DND-41 (cell line): ENCODE measurements around the gene SMAD6.

ENCODE experiments used
- ATAC-seq: fragments of 200-7000 bp; cut with Tn5 transposase; 3 replicates; pipeline ENCODE4 v1.9.1; 2021; ENCODE audit warnings: low read depth; ENCODE audit not compliant: insufficient read depth
- DNase-seq: peaks from one replicate; pipeline ENCODE4 v3.0.0-alpha.2; 2020
- H2AFZ ChIP-seq: 2 replicates; pipeline ENCODE4 v1.6.0; 2012; ENCODE audit warnings: low read depth, low read length
- H3K27ac ChIP-seq: 2 replicates; pipeline ENCODE4 v1.5.1; 2012; ENCODE audit warnings: low read length, inconsistent platforms
- H3K27me3 ChIP-seq: fragments of 200-600 bp; sonication (generic); 2 replicates; pipeline ENCODE4 v1.6.0; 2012; ENCODE audit warnings: low read length, mild to moderate bottlenecking, inconsistent platforms; ENCODE audit not compliant: insufficient read depth, poor library complexity
- H3K36me3 ChIP-seq: 2 replicates; pipeline ENCODE4 v1.5.1; 2012; ENCODE audit warnings: low read length, inconsistent platforms; ENCODE audit not compliant: insufficient read depth
- H3K4me1 ChIP-seq: 2 replicates; pipeline ENCODE4 v1.5.1; 2012; ENCODE audit warnings: mild to moderate bottlenecking, low read length; ENCODE audit not compliant: insufficient read depth
- H3K4me2 ChIP-seq: 2 replicates; pipeline ENCODE4 v1.6.0; 2012; ENCODE audit warnings: mild to moderate bottlenecking, moderate library complexity, low read length, inconsistent platforms; ENCODE audit not compliant: insufficient read depth
- H3K4me3 ChIP-seq, 2 experiments: fragments of 200-600 bp in 1 of 2; shearing (Covaris generic) in 1 of 2; 2 replicates each; pipeline ENCODE4 v1.5.1; 2012 to 2016; ENCODE audit warnings: inconsistent platforms in 2 of 2, low read length in 2 of 2, mild to moderate bottlenecking in 2 of 2, low read depth in 1 of 2, moderate library complexity in 1 of 2
- H3K79me2 ChIP-seq: 2 replicates; pipeline ENCODE4 v1.6.0; 2012; ENCODE audit warnings: low read length, inconsistent platforms; ENCODE audit not compliant: insufficient read depth
- H3K9ac ChIP-seq: 2 replicates; pipeline ENCODE4 v1.6.0; 2012; ENCODE audit warnings: low read depth, mild to moderate bottlenecking, inconsistent platforms, low read length, moderate library complexity
- H3K9me3 ChIP-seq: 2 replicates; pipeline ENCODE4 v1.5.1; 2012; ENCODE audit warnings: low read length, moderate library complexity, mild to moderate bottlenecking, inconsistent platforms; ENCODE audit not compliant: insufficient read depth, severe bottlenecking
- H4K20me1 ChIP-seq: 2 replicates; pipeline ENCODE4 v1.6.0; 2012; ENCODE audit warnings: low read length; ENCODE audit not compliant: insufficient read depth
- CTCF ChIP-seq: IDR thresholded peaks from 2 replicates; pipeline ENCODE4 v1.5.1; 2012; ENCODE audit warnings: borderline replicate concordance, low read length, moderate library complexity, mild to moderate bottlenecking; ENCODE audit not compliant: poor library complexity, severe bottlenecking; ENCODE audit errors: extremely low read depth
- EZH2 ChIP-seq: IDR thresholded peaks from 3 replicates; pipeline ENCODE4 v1.6.1; 2012; ENCODE audit warnings: borderline replicate concordance, low read depth, mild to moderate bottlenecking, moderate library complexity, low read length, inconsistent platforms; ENCODE audit not compliant: severe bottlenecking

Gene SMAD6

GRCh38 chr15:66788024-66788423 lies 86.0 kb downstream of the SMAD6 start:
- ATAC-seq (no peak), DNase-seq (no peak)
- no peaks in the 10 kb centered on the region for H3K9me3 ChIP-seq
- no peak for TF ChIP-seq EZH2
- no peak for TF ChIP-seq CTCF
- H3K36me3 ChIP-seq: no peaks in the 10 kb centered on the region; the same call in 1 of the 2 replicates
- H3K9ac ChIP-seq: no peak overlapping the region
- no peak overlapping the region for H3K4me2 ChIP-seq
- H4K20me1 ChIP-seq: no peaks in the 10 kb centered on the region
- no peaks in the 10 kb centered on the region for H3K4me1 ChIP-seq
- no peak overlapping the region for H3K4me3 ChIP-seq
- no peaks in the 10 kb centered on the region for H3K27me3 ChIP-seq
- H3K79me2 ChIP-seq: no peaks in the 10 kb centered on the region
- no peak overlapping the region for H2AFZ ChIP-seq
- H3K27ac ChIP-seq: no peak overlapping the region

GRCh38 chr15:66789029-66790025 lies 87.3 kb downstream of the SMAD6 start:
- Histone ChIP-seq H3K4me2 (no peak overlapping the region), H3K79me2 (no peaks in the 10 kb centered on the region), H3K27me3 (no peaks in the 10 kb centered on the region), H3K9me3 (no peaks in the 10 kb centered on the region), H3K4me3 (no peak overlapping the region), H4K20me1 (no peaks in the 10 kb centered on the region), H3K4me1 (no peaks in the 10 kb centered on the region), H3K9ac (no peak overlapping the region), H2AFZ (no peak overlapping the region), H3K36me3 (no peaks in the 10 kb centered on the region), H3K27ac (no peak overlapping the region)
- DNase-seq: peak; percentile 37
- TF ChIP-seq CTCF (peak; percentile 44), EZH2 (no peak)
- ATAC-seq: peak; percentile 79

- TF ChIP-seq CTCF: no peak
- no peak for TF ChIP-seq EZH2
- no peaks in the 10 kb centered on the region for H3K4me1 ChIP-seq
- H3K9ac ChIP-seq: no peak overlapping the region
- no peak overlapping the region for H3K4me3 ChIP-seq
- no peak for DNase-seq
- no peak overlapping the region for H2AFZ ChIP-seq
- H3K27me3 ChIP-seq: no peaks in the 10 kb centered on the region
- no peaks in the 10 kb centered on the region for H4K20me1 ChIP-seq
- no peak overlapping the region for H3K4me2 ChIP-seq
- H3K79me2 ChIP-seq: no peaks in the 10 kb centered on the region
- no peak for ATAC-seq
- no peaks in the 10 kb centered on the region for H3K9me3 ChIP-seq
- no peaks in the 10 kb centered on the region for H3K36me3 ChIP-seq
- H3K27ac ChIP-seq: no peak overlapping the region
Measured at GRCh38 chr15:66795851-66796250, 93.8 kb downstream of the SMAD6 start.
